Endodermal cell (in vitro differentiated cells): ENCODE data around the gene RHEB. TPM values are rescaled to one million over a fixed set of nuclear protein-coding genes. Genes with fewer than 3 reads are reported as not detected.

Experiments used
- DNase-seq: peaks from one replicate; pipeline ENCODE4 v3.0.0-alpha.2; 2017
- H3K27ac ChIP-seq: 2 replicates; pipeline ENCODE4 v1.5.1; 2013; ENCODE audit warnings: mild to moderate bottlenecking, low read depth, low read length, moderate library complexity
- H3K27me3 ChIP-seq: 2 replicates; pipeline ENCODE4 v1.6.1; 2013; ENCODE audit warnings: mild to moderate bottlenecking, low read length, moderate library complexity; ENCODE audit not compliant: insufficient read depth, control insufficient read depth, poor library complexity, severe bottlenecking
- H3K36me3 ChIP-seq: 2 replicates; pipeline ENCODE4 v1.7.0; 2013; ENCODE audit warnings: mild to moderate bottlenecking, low read length, moderate library complexity; ENCODE audit not compliant: control insufficient read depth, insufficient read depth
- H3K4me1 ChIP-seq: one replicate; pipeline ENCODE4 v1.7.0; 2013; ENCODE audit warnings: low read length; ENCODE audit not compliant: control insufficient read depth, insufficient read depth
- H3K4me3 ChIP-seq: 2 replicates; pipeline ENCODE4 v1.5.1; 2013; ENCODE audit warnings: mild to moderate bottlenecking, low read length, moderate library complexity
- H3K9ac ChIP-seq: 2 replicates; pipeline ENCODE4 v1.6.1; 2013; ENCODE audit warnings: mild to moderate bottlenecking, low read length, moderate library complexity; ENCODE audit not compliant: poor library complexity, severe bottlenecking; ENCODE audit errors: extremely low read depth
- H3K9me3 ChIP-seq: 2 replicates; pipeline ENCODE4 v1.6.1; 2013; ENCODE audit warnings: mild to moderate bottlenecking, low read length, moderate library complexity; ENCODE audit not compliant: control insufficient read depth
- H3K27ac Mint-ChIP-seq: 2 replicates; pipeline ENCODE4 v1.8.0; 2020; ENCODE audit warnings: mixed read lengths
- H3K27me3 Mint-ChIP-seq: 2 replicates; pipeline ENCODE4 v1.8.0; 2021; ENCODE audit warnings: mild to moderate bottlenecking, mixed read lengths; ENCODE audit not compliant: insufficient read depth
- H3K36me3 Mint-ChIP-seq: 2 replicates; pipeline ENCODE4 v1.8.0; 2020; ENCODE audit warnings: low read depth, mixed read lengths
- H3K4me1 Mint-ChIP-seq: 2 replicates; pipeline ENCODE4 v1.8.0; 2020; ENCODE audit warnings: mixed read lengths
- H3K4me3 Mint-ChIP-seq: 2 replicates; pipeline ENCODE4 v1.8.0; 2020; ENCODE audit warnings: mild to moderate bottlenecking, moderate library complexity, mixed read lengths
- H3K9me3 Mint-ChIP-seq: 2 replicates; pipeline ENCODE4 v1.8.0; 2020; ENCODE audit warnings: mild to moderate bottlenecking, mixed read lengths
- WGBS, 2 experiments: methylation state at CpG; one replicate each; pipeline versions ENCODE4 v1.1.5 to v1.1.7; 2013; ENCODE audit warnings: missing lambda C conversion rate in 2 of 2, mixed read lengths in 1 of 2; ENCODE audit not compliant: insufficient coverage in 1 of 2, insufficient read length in 1 of 2; 5-methylcytosine and 5-hydroxymethylcytosine counted together
- total RNA-seq, 2 donors: library from RNA; stranded (reverse); fragmentation: NEBNext Ultra II Directional in 1 of 2; extraction: Animal tissue kit (Norgen Biotek cat#: 25700) in 1 of 2; gene quantifications; 2 replicates in 1 of 2; 3 replicates in 1 of 2; pipeline ENCODE4 v1.2.1, GENCODE V29; 2021
- TF ChIP-seq, protein P1 (sequence below): fragments of 200-600 bp; sonication (generic); conservative IDR thresholded peaks from 2 replicates; pipeline ENCODE4 v1.5.0; 2021; ENCODE audit warnings: antibody characterized with exemption, mild to moderate bottlenecking

RHEB gene
- total RNA-seq, 2 donors from 2014 or later, result 108 to 113 TPM

DNA sequence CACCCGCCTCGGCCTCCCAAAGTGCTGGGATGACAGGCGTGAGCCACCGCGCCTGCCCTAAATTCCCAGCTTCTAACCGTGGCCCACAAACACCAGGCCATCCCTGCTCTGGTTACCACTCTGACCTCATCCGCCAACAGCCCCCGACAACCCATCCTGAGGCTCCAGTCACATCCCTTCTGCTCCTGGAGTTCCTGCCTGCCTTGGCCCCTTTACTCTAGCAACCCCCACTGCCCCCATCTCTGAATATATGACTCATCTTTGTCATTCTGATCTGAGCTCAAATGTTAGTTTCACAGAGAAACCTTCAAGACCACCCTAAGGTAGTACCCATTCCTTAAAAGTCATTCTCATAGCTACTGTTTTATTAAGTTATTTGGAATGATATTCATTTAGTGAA, 26.6 kb downstream of the RHEB start:
- Histone ChIP-seq H3K9ac (no peak overlapping the region), H3K27me3 (no peaks in the 10 kb centered on the region), H3K27ac (no peak overlapping the region), H3K4me3 (no peak overlapping the region), H3K36me3 (peaks cover 38% of the 10 kb centered on the region), H3K9me3 (no peaks in the 10 kb centered on the region), H3K4me1 (peaks cover 25% of the 10 kb centered on the region)
- H3K27me3 Mint-ChIP-seq, result no peaks in the 10 kb centered on the region
- TF ChIP-seq, protein P1, sequence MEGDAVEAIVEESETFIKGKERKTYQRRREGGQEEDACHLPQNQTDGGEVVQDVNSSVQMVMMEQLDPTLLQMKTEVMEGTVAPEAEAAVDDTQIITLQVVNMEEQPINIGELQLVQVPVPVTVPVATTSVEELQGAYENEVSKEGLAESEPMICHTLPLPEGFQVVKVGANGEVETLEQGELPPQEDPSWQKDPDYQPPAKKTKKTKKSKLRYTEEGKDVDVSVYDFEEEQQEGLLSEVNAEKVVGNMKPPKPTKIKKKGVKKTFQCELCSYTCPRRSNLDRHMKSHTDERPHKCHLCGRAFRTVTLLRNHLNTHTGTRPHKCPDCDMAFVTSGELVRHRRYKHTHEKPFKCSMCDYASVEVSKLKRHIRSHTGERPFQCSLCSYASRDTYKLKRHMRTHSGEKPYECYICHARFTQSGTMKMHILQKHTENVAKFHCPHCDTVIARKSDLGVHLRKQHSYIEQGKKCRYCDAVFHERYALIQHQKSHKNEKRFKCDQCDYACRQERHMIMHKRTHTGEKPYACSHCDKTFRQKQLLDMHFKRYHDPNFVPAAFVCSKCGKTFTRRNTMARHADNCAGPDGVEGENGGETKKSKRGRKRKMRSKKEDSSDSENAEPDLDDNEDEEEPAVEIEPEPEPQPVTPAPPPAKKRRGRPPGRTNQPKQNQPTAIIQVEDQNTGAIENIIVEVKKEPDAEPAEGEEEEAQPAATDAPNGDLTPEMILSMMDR, result no peak
- peaks cover 52% of the 10 kb centered on the region for H3K4me1 Mint-ChIP-seq
- 87 to 93% methylated on average over 7 to 8 of the region's 8 CpGs for WGBS, 2 experiments
- H3K27ac Mint-ChIP-seq, result peak overlapping the region; percentile 74
- no peaks in the 10 kb centered on the region for H3K9me3 Mint-ChIP-seq
- peaks cover 33% of the 10 kb centered on the region for H3K36me3 Mint-ChIP-seq
- H3K4me3 Mint-ChIP-seq, result no peak overlapping the region
- DNase-seq, result no peak

DNA sequence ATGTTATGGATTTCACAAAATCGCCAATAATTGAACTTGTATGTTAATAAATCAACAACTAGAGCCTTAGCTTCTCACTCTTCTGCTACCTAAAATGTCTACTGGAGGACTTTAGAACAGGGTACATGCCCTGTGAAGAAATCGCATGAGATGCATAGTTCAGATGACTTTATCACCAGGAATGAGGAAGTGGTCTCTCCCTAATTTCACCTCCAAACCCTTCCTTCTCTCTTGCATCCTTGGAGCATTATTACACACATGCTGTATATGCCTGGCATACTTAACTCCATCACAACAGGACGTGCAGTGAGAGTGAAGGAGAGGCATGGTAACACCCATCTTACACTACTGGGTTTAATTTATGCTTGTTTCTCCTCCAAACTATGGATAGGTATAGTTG, 27.8 kb downstream of the RHEB start:
- WGBS, 2 experiments, result 92 to 100% methylated on average over 2 to 3 of the region's 3 CpGs
- H3K27ac ChIP-seq, result no peak overlapping the region
- Mint-ChIP-seq H3K27me3 (no peaks in the 10 kb centered on the region), H3K9me3 (no peaks in the 10 kb centered on the region), H3K27ac (no peak overlapping the region), H3K36me3 (peaks cover 41% of the 10 kb centered on the region), H3K4me3 (no peak overlapping the region), H3K4me1 (peaks cover 40% of the 10 kb centered on the region)
- H3K4me1 ChIP-seq, result peaks cover 19% of the 10 kb centered on the region
- no peak overlapping the region for H3K9ac ChIP-seq
- H3K27me3 ChIP-seq, result no peaks in the 10 kb centered on the region
- no peak overlapping the region for H3K4me3 ChIP-seq
- H3K9me3 ChIP-seq, result no peaks in the 10 kb centered on the region
- TF ChIP-seq, protein P1, result no peak
- no peak for DNase-seq
- peaks cover 42% of the 10 kb centered on the region for H3K36me3 ChIP-seq

DNA sequence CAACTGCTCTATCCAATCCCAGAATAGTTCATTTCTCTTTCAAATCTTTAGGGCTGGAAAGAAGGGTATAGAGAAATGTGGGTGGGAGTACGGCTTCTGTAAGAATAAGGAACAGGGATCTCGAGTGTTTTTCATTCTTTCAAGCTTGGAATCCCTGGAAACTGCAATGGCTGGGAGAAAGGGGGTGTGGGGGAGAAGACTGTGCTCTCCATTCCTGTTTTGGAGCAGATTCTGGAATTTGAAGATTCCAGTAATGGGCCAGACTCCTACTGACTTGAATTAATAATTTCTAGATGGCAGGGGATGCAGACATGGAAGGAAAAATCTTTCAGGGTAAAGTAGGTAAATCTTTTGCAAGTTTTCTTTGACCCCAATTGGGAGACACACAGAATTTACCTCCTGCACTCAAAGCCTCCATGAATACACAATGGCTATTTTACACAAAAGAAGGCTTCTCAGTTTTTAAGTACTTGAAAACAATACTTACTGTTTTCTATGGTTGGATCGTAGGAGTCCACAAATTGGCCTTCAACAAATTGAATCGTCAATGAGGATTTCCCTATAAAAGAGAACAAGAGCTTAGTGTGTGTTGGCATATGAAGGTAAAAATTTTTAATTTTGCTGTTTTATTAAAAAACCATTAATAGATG, 29.1 kb downstream of the RHEB start:
- Histone ChIP-seq H3K4me3 (no peak overlapping the region), H3K9me3 (no peaks in the 10 kb centered on the region), H3K27me3 (no peaks in the 10 kb centered on the region), H3K4me1 (peaks cover 19% of the 10 kb centered on the region), H3K36me3 (peaks cover 54% of the 10 kb centered on the region), H3K9ac (no peak overlapping the region), H3K27ac (peak overlapping the region; percentile 12)
- Mint-ChIP-seq H3K4me1 (peaks cover 31% of the 10 kb centered on the region), H3K4me3 (no peak overlapping the region), H3K27me3 (no peaks in the 10 kb centered on the region), H3K27ac (peak overlapping the region; percentile 84), H3K9me3 (no peaks in the 10 kb centered on the region), H3K36me3 (peaks cover 48% of the 10 kb centered on the region)
- TF ChIP-seq, protein P1, result no peak
- WGBS, 2 experiments, result 67 to 79% methylated on average over 1 to 4 of the region's 4 CpGs
- no peak for DNase-seq
